Natural killer cell (primary cell): Measurements from ENCODE around the gene NFXL1. TPM values are rescaled to one million over a fixed set of nuclear protein-coding genes. Genes with fewer than 3 reads are reported as not detected.

Experiments used
- ATAC-seq, 3 donors: fragments of 150-1000 bp in 2 of 3; fragments of 200-7000 bp in 1 of 3; cut with Tn5 transposase; 1 replicate in 1 of 3; 2 replicates in 2 of 3; pipeline ENCODE4 v1.10.0; 2021; ENCODE audit warnings: mild to moderate bottlenecking in 2 of 3, moderate library complexity in 2 of 3
- DNase-seq, 2 donors: peaks; one replicate each; pipeline versions ENCODE4 v3.0.0 to v3.0.0-alpha.2; 2013 to 2021; ENCODE audit warnings: mixed read lengths in 1 of 2
- H3K27ac ChIP-seq: one replicate; pipeline ENCODE4 v1.5.1; 2013; ENCODE audit warnings: mild to moderate bottlenecking, low read length
- H3K27me3 ChIP-seq: one replicate; pipeline ENCODE4 v1.6.1; 2013; ENCODE audit warnings: low read length; ENCODE audit not compliant: control insufficient read depth, insufficient read depth
- H3K36me3 ChIP-seq: one replicate; pipeline ENCODE4 v1.6.1; 2013; ENCODE audit warnings: low read length; ENCODE audit not compliant: control insufficient read depth, insufficient read depth
- H3K4me1 ChIP-seq: one replicate; pipeline ENCODE4 v1.6.1; 2013; ENCODE audit warnings: low read length; ENCODE audit not compliant: control insufficient read depth, insufficient read depth
- H3K4me3 ChIP-seq: one replicate; pipeline ENCODE4 v1.5.1; 2013; ENCODE audit warnings: low read length
- H3K9me3 ChIP-seq: one replicate; pipeline ENCODE4 v1.6.1; 2013; ENCODE audit warnings: low read length; ENCODE audit not compliant: control insufficient read depth, insufficient read depth
- H3K27ac Mint-ChIP-seq, 2 donors: one replicate each; pipeline ENCODE4 v1.8.0; 2022; ENCODE audit warnings: mild to moderate bottlenecking in 2 of 2, mixed read lengths in 2 of 2, moderate library complexity in 1 of 2
- H3K27me3 Mint-ChIP-seq, 2 donors: one replicate each; pipeline ENCODE4 v1.8.0; 2022; ENCODE audit warnings: low read depth in 2 of 2, mixed read lengths in 2 of 2
- H3K36me3 Mint-ChIP-seq: one replicate; pipeline ENCODE4 v1.8.0; 2022; ENCODE audit warnings: mixed read lengths
- H3K4me1 Mint-ChIP-seq, 2 donors: one replicate each; pipeline ENCODE4 v1.8.0; 2022; ENCODE audit warnings: mixed read lengths in 2 of 2
- H3K4me3 Mint-ChIP-seq: one replicate; pipeline ENCODE4 v1.8.0; 2022; ENCODE audit warnings: mild to moderate bottlenecking, moderate library complexity, mixed read lengths
- H3K9me3 Mint-ChIP-seq, 2 donors: one replicate each; pipeline ENCODE4 v1.8.0; 2022; ENCODE audit warnings: mixed read lengths in 2 of 2
- WGBS: methylation state at CpG from one replicate; pipeline ENCODE4 v1.1.7; 2013; ENCODE audit warnings: missing lambda C conversion rate; ENCODE audit not compliant: insufficient coverage; 5-methylcytosine and 5-hydroxymethylcytosine counted together
- intact Hi-C: fragments of 100-400 bp; cut with micrococcal nuclease; formaldehyde crosslinking; loops from one replicate; pipeline ENCODE4 v1.14.2; 2022
- total RNA-seq, 4 donors: library from RNA; stranded (reverse); fragments of 120-200 nt in 1 of 4; gene quantifications; one replicate each; pipeline versions ENCODE4 v1.2.3 to v1.2.4, GENCODE V29; 2013 to 2022
- TF ChIP-seq, protein P1 (sequence below): fragments of 200-600 bp; IDR thresholded peaks from one replicate; pipeline ENCODE4 v1.8.0; 2022; ENCODE audit warnings: antibody characterized with exemption

Gene NFXL1
- total RNA-seq, 3 donors from 2014 or later (not counting 1 experiment from before 2014, with no cell fraction given), result 6.5 to 11.4 (median 9.9) TPM

GRCh38 chr4:47913330-47913729 is 1.1 kb downstream of the NFXL1 start:
- H3K36me3 Mint-ChIP-seq, result no peaks in the 10 kb centered on the region
- 24% methylated on average over 3 of the region's 4 CpGs for WGBS
- Histone ChIP-seq H3K4me3 (peak overlapping the region; percentile 85), H3K4me1 (peaks cover 7% of the 10 kb centered on the region), H3K27me3 (no peaks in the 10 kb centered on the region), H3K27ac (no peak overlapping the region), H3K9me3 (no peaks in the 10 kb centered on the region), H3K36me3 (peaks cover 2% of the 10 kb centered on the region)
- H3K27me3 Mint-ChIP-seq, result no peaks in the 10 kb centered on the region
- ATAC-seq, result no peak
- intact Hi-C loops, result loop anchor here (10.0 kb wide), 1 partner anchor 221 kb away; the partner anchor contains the start of gene TXK
- H3K27ac Mint-ChIP-seq, result peak overlapping the region; percentile 74 to 88
- H3K4me1 Mint-ChIP-seq, result peaks cover 23 to 26% of the 10 kb centered on the region in 2 donors
- TF ChIP-seq, protein P1, sequence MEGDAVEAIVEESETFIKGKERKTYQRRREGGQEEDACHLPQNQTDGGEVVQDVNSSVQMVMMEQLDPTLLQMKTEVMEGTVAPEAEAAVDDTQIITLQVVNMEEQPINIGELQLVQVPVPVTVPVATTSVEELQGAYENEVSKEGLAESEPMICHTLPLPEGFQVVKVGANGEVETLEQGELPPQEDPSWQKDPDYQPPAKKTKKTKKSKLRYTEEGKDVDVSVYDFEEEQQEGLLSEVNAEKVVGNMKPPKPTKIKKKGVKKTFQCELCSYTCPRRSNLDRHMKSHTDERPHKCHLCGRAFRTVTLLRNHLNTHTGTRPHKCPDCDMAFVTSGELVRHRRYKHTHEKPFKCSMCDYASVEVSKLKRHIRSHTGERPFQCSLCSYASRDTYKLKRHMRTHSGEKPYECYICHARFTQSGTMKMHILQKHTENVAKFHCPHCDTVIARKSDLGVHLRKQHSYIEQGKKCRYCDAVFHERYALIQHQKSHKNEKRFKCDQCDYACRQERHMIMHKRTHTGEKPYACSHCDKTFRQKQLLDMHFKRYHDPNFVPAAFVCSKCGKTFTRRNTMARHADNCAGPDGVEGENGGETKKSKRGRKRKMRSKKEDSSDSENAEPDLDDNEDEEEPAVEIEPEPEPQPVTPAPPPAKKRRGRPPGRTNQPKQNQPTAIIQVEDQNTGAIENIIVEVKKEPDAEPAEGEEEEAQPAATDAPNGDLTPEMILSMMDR, result no peak
- no peak for DNase-seq
- peak overlapping the region; percentile 97 for H3K4me3 Mint-ChIP-seq
- H3K9me3 Mint-ChIP-seq, result no peaks in the 10 kb centered on the region

DNA sequence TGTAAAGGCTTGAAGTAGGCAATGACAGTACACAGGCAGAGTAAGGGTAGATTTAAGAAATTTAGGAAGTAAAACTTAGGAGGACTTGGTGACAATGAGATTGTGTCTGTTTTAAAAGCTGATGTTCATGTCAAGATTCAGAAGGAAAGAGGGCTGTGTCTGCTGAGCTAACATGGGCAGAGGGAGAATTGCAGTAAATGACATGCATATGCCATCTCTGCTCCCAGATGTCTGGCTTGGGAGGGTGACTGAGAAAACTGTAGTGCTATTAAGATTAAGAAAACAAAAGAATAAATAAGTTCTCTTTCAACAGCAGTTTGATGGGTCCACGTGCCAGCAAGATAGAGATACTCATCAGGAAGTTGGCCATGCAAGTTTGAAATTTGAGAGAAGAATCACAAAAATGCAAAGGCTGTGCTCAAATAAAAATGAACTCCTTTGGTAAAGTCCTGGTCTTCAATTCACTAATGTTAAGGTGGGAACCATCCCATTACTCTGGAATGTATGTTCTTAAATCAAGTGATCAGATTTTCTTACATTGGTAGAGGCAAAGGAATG is 7.2 kb downstream of the NFXL1 start:
- Mint-ChIP-seq H3K4me3 (no peak overlapping the region), H3K9me3 (no peaks in the 10 kb centered on the region), H3K27me3 (no peaks in the 10 kb centered on the region), H3K4me1 (peaks cover 0 to 4% of the 10 kb centered on the region in 2 donors), H3K27ac (no peak overlapping the region), H3K36me3 (no peaks in the 10 kb centered on the region)
- TF ChIP-seq, protein P1, result no peak
- Histone ChIP-seq H3K36me3 (peaks cover 8% of the 10 kb centered on the region), H3K9me3 (no peaks in the 10 kb centered on the region), H3K4me3 (no peak overlapping the region), H3K27ac (no peak overlapping the region), H3K27me3 (no peaks in the 10 kb centered on the region), H3K4me1 (no peaks in the 10 kb centered on the region)
- DNase-seq, result no peak
- intact Hi-C loops, result no loop called here
- WGBS, result 0% methylated on average over 1 of the region's 1 CpG
- ATAC-seq, result no peak

GRCh38 chr4:47899639-47900038 is 14.7 kb downstream of the NFXL1 start:
- 73% methylated on average over 1 of the region's 1 CpG for WGBS

More at GRCh38 chr4:47899639-47900038, 14.7 kb downstream of the NFXL1 start:
- Histone ChIP-seq H3K4me3 (no peak overlapping the region), H3K36me3 (peaks cover 55% of the 10 kb centered on the region), H3K9me3 (no peaks in the 10 kb centered on the region), H3K27ac (no peak overlapping the region), H3K27me3 (no peaks in the 10 kb centered on the region), H3K4me1 (no peaks in the 10 kb centered on the region)
- ATAC-seq, result no peak
- Mint-ChIP-seq H3K36me3 (peaks cover 11% of the 10 kb centered on the region), H3K27me3 (no peaks in the 10 kb centered on the region), H3K4me3 (no peak overlapping the region), H3K9me3 (no peaks in the 10 kb centered on the region), H3K4me1 (no peaks in the 10 kb centered on the region), H3K27ac (no peak overlapping the region)
- no peak for DNase-seq
- TF ChIP-seq, protein P1, result no peak
- intact Hi-C loops, result no loop called here
